ENCODE data around the gene NKX1-1. TPM values are rescaled to one million over a fixed set of nuclear protein-coding genes. Genes with fewer than 3 reads are reported as not detected.

NKX1-1 gene
- total RNA-seq, 1 donor from 2014 or later: not detected

DNA sequence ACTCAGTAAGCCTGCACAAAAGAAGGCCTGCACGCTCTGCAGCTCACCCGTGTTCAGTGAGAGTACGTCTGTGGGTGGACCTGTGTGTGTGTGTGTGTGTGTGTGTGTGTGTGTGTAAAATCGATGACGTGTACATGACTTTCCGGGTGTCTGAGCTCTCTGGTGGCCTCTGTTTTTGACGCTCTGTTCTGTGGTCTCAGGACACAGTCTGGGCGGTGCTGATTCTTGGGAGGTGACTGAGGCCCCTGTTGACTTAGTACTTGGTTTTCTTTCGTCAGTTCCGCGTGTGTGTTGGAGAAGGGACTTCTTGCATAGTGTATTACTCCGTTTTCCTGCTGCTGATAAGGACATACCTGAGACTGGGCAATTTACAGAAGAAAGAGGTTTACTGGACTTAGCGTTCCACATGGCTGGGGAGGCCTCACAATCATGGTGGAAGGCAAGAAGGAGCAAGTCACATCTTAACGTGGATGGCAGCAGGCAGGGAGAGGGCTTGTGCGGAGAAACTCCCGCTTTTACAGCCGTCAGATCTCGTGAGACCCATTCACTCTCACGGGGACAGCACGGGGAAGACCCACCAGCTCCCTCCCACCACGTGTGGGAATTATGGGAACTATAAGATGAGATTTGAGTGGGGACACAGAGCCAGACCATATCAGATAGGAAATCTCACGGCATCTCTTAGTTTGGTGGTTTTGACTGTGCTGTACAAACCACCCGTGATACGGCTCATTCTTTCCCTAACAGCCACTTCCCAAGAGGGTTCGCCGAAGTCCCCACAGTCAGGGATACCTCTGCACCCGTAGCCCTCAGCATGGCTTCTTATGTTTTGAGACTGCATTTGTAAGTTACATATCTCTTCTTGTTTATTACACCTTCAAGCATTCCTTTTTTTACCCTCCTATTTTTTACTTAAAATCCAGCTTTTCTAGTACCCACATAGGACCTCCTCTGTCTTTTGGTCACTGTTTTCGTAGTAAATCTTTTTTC lies 34.8 kb downstream of the NKX1-1 start:
- DNase-seq (ENCODE audit: low read depth): no peak
- TF ChIP-seq, protein P1, sequence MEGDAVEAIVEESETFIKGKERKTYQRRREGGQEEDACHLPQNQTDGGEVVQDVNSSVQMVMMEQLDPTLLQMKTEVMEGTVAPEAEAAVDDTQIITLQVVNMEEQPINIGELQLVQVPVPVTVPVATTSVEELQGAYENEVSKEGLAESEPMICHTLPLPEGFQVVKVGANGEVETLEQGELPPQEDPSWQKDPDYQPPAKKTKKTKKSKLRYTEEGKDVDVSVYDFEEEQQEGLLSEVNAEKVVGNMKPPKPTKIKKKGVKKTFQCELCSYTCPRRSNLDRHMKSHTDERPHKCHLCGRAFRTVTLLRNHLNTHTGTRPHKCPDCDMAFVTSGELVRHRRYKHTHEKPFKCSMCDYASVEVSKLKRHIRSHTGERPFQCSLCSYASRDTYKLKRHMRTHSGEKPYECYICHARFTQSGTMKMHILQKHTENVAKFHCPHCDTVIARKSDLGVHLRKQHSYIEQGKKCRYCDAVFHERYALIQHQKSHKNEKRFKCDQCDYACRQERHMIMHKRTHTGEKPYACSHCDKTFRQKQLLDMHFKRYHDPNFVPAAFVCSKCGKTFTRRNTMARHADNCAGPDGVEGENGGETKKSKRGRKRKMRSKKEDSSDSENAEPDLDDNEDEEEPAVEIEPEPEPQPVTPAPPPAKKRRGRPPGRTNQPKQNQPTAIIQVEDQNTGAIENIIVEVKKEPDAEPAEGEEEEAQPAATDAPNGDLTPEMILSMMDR (conservative IDR thresholded peaks at IDR 0.05; ENCODE audit: low read depth, low read length): no peak
- H3K4me3 ChIP-seq (ENCODE audit: low read depth, low read length): no peak overlapping the region

- TF ChIP-seq, protein P1 (conservative IDR thresholded peaks at IDR 0.05; ENCODE audit: low read depth, low read length): no peak
- H3K4me3 ChIP-seq (ENCODE audit: low read depth, low read length): no peak overlapping the region
- DNase-seq (ENCODE audit: low read depth): no peak
These were observed 35.7 kb downstream of the NKX1-1 start for GRCh38 chr4:1370321-1371124.

GRCh38 chr4:1369479-1370079 lies 36.7 kb downstream of the NKX1-1 start:
- TF ChIP-seq, protein P1 (conservative IDR thresholded peaks at IDR 0.05; ENCODE audit: low read depth, low read length): no peak
- H3K4me3 ChIP-seq (ENCODE audit: low read depth, low read length): no peak overlapping the region
- no peak for DNase-seq (ENCODE audit: low read depth)

GRCh38 chr4:1369091-1369450 lies 37.2 kb downstream of the NKX1-1 start:
- DNase-seq (ENCODE audit: low read depth): no peak
- TF ChIP-seq, protein P1 (conservative IDR thresholded peaks at IDR 0.05; ENCODE audit: low read depth, low read length): no peak
- no peak overlapping the region for H3K4me3 ChIP-seq (ENCODE audit: low read depth, low read length)

- DNase-seq (ENCODE audit: low read depth): no peak
- TF ChIP-seq, protein P1 (conservative IDR thresholded peaks at IDR 0.05; ENCODE audit: low read depth, low read length): no peak
- no peak overlapping the region for H3K4me3 ChIP-seq (ENCODE audit: low read depth, low read length)
These were observed 37.7 kb downstream of the NKX1-1 start for GRCh38 chr4:1368421-1369090.

DNA sequence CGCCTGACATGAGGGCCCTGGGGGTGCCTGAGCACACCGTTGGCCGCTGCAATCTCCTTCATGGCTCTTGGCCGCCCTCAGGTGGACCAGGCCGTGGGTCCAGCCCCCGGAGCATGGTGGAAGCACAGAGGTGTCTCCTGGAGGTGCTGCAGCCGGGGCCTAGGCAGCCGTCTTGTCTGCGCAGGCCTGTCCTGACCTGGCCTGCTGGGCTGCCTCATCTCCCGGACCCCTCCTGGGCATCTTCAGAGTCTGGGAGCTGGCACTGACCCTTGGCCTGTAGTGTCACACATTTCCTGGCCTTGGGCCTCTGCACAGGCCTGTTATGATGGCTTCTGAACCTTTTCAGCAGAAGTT lies 38.3 kb downstream of the NKX1-1 start:
- TF ChIP-seq, protein P1 (conservative IDR thresholded peaks at IDR 0.05; ENCODE audit: low read depth, low read length): no peak
- DNase-seq (ENCODE audit: low read depth): no peak
- H3K4me3 ChIP-seq (ENCODE audit: low read depth, low read length): no peak overlapping the region

Measured in epithelial cell of proximal tubule (primary cell).